ENCODE measurements around the gene PRR12. TPM values are rescaled to one million over a fixed set of nuclear protein-coding genes. Genes with fewer than 3 reads are reported as not detected.
"Not testable (repeated sequence)": the region's sequence is repeated elsewhere in the genome, so short reads cannot be mapped to it uniquely, and the experiment has no call there.

The PRR12 gene
- total RNA-seq, 2 experiments from 2014 or later, result 33.0 to 36.2 TPM

DNA sequence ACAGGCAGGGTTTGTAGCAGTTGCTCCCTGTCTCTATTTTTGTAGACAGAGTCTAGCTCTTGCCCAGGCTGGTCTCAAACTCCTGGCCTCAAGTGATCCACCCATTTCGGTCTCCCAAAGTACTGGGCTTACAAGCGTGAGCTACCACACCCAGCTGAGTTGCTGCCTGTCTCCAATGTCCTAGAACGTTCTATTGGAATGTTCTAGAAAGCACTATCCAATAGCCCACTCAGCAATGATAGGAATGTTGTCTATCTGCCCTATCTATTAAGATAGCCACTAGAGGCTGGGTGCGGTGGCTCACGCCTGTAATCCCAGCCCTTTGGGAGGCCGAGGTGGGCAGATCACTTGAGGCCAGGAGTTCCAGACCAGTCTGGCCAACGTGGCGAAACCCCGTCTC, 42.3 kb downstream of the PRR12 start:
- H3K27ac Mint-ChIP-seq; H3K27me3 Mint-ChIP-seq; CTCF ChIA-PET; DNase-seq; H3K4me3 Mint-ChIP-seq; H3K9me3 Mint-ChIP-seq; H3K36me3 Mint-ChIP-seq (ENCODE audit: low read depth): not testable (repeated sequence)
- H3K4me1 Mint-ChIP-seq, result peaks cover 10% of the 10 kb centered on the region
- POLR2A ChIA-PET, result interaction anchor here (1.0 kb wide), 1 partner anchor 15 kb away, joined by 4 read pairs; no protein-coding TSS in a partner anchor

GRCh38 chr19:49635530-49636232, 44.7 kb downstream of the PRR12 start:
- ChIA-PET POLR2A (interaction anchor here (0.6 to 1.3 kb wide), 2 partner anchors 12 to 17 kb away, joined by 3 read pairs; no protein-coding TSS in a partner anchor), CTCF (no interaction called here)
- peaks cover 26% of the 10 kb centered on the region for H3K4me1 Mint-ChIP-seq
- H3K36me3 Mint-ChIP-seq (ENCODE audit: low read depth), result no peaks in the 10 kb centered on the region
- no peak overlapping the region for H3K4me3 Mint-ChIP-seq
- DNase-seq, result no peak
- no peak overlapping the region for H3K27ac Mint-ChIP-seq
- peaks cover 6% of the 10 kb centered on the region for H3K27me3 Mint-ChIP-seq
- no peaks in the 10 kb centered on the region for H3K9me3 Mint-ChIP-seq

GRCh38 chr19:49636233-49636932, 45.4 kb downstream of the PRR12 start:
- ChIA-PET POLR2A (interaction anchor here (1.3 kb wide), 1 partner anchor 17 kb away, joined by 3 read pairs; no protein-coding TSS in a partner anchor), CTCF (no interaction called here)
- Mint-ChIP-seq H3K27ac (no peak overlapping the region), H3K4me1 (peaks cover 30% of the 10 kb centered on the region), H3K4me3 (no peak overlapping the region), H3K27me3 (peaks cover 6% of the 10 kb centered on the region), H3K9me3 (no peaks in the 10 kb centered on the region), H3K36me3 (ENCODE audit: low read depth) (no peaks in the 10 kb centered on the region)
- DNase-seq, result no peak

DNA sequence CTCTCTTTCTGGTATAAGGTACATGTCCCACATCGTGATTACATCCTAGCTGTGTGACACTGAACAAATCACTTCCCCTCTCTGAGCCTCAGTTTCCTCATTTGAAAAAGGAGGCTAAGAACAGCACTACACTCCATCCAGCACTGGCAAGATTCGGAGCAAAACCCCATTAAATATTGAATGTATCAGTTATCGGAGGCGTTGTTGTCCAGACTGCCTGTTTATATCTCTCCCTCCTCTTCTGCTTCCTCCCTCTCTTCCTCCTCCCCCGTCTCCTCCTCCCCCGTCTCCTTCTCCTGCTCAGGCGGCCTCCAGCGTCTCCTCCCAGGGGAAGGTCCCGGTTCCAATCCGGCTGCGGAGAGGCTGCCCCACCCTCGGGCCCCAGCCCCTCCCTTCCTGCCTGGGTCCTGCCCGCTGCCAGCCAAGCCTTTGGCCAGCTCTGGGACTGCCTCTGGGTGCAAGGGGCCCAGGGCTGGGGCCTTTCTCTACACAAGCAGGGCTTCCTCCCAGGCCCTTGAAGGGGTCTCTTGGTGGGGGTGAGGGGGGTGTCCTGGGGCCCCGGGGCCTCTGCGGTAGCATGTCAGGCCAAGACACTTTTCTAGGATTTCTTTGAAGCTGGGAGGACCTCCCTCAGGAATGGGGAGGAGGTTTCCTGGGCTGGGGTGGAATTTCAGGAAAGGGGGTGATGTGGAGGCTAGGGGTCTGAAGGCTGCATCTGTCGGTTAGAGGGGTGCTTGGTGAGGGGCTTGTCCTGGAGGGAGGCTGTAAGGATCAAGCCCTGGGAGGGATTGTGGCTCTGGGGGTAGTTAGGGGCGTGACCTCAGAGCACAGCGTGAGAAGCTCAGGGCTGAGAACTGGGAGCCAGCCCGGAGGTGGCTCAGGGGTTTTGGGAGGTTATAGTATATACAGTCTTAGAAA, 47.1 kb downstream of the PRR12 start:
- H3K4me1 Mint-ChIP-seq, result peaks cover 41% of the 10 kb centered on the region
- DNase-seq, result peak; percentile 30
- H3K36me3 Mint-ChIP-seq (ENCODE audit: low read depth), result peaks cover 5% of the 10 kb centered on the region
- CTCF ChIA-PET, result no interaction called here
- peak overlapping the region; percentile 98 for H3K4me3 Mint-ChIP-seq
- H3K9me3 Mint-ChIP-seq, result no peaks in the 10 kb centered on the region
- peaks cover 6% of the 10 kb centered on the region for H3K27me3 Mint-ChIP-seq
- POLR2A ChIA-PET, result interaction anchor here (0.7 kb wide), 1 partner anchor 822 kb away, joined by 3 read pairs; no protein-coding TSS in a partner anchor
- H3K27ac Mint-ChIP-seq, result peak overlapping the region; percentile 24

DNA sequence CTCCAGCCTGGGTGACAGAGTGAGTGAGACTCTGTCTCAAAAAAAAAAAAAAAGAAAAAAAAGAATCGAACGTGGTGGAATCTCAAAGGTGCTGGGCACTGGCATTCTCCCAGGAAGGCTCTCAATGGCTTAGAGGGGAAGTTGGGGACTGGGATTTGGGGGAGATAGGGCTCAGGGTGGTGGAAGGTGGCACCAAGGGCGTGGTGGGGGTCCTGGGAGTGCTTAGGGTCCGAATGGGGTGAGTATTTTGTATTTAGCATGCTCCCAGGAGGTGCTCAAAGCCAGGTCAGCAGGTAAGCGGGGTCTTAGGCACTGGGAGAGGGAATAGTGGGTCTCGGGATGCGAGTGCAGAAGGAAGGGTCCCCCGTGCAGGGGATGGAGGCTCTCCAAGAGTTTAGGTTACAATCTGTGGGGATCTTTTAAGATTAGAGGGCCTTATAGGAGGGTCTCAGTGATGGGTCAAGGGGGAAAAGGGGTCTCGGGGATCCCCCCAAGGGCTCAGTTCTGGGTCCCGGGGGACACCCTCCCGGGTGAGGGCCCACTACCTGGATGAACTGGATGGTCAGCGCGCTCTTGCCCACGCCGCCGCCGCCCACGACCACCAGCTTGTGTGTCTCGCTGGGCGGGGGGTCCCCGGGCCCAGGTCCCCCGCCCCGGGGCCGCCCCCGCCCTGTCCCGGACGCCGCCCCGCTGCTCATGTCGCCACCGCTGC, 48.6 kb downstream of the PRR12 start:
- peaks cover 6% of the 10 kb centered on the region for H3K27me3 Mint-ChIP-seq
- H3K36me3 Mint-ChIP-seq (ENCODE audit: low read depth), result peaks cover 11% of the 10 kb centered on the region
- no peaks in the 10 kb centered on the region for H3K9me3 Mint-ChIP-seq
- peaks cover 56% of the 10 kb centered on the region for H3K4me1 Mint-ChIP-seq
- POLR2A ChIA-PET, result interaction anchor here (0.7 to 6.1 kb wide), 13 partner anchors 27 to 304 kb away, joined by 3 to 91 read pairs (median 3); partner anchors contain the start of genes ALDH16A1, BCL2L12, CD37 and IRF3
- peak; percentile 29 for DNase-seq
- H3K27ac Mint-ChIP-seq, result no peak overlapping the region
- peak overlapping the region; percentile 98 for H3K4me3 Mint-ChIP-seq
- CTCF ChIA-PET, result interaction anchor here (1.0 to 5.2 kb wide), 13 partner anchors 25 to 525 kb away, joined by 3 to 90 read pairs (median 4); partner anchors contain the start of genes LIN7B and PRMT1

GRCh38 chr19:49640113-49640898, 49.3 kb downstream of the PRR12 start, which contains the start of gene RRAS:
RRAS (minus strand) TSS chr19:49640143; CDS start chr19:49640098, 45 bp downstream.
- Mint-ChIP-seq H3K4me1 (peaks cover 59% of the 10 kb centered on the region), H3K27me3 (peaks cover 6% of the 10 kb centered on the region), H3K9me3 (no peaks in the 10 kb centered on the region), H3K4me3 (peak within 1 kb of the TSS; percentile 98), H3K36me3 (ENCODE audit: low read depth) (peaks cover 14% of the 10 kb centered on the region), H3K27ac (peak within 1 kb of the TSS; percentile 94)
- DNase-seq, result peak; percentile 100
- POLR2A ChIA-PET, result interaction anchor here (0.7 to 6.1 kb wide), 16 partner anchors 9 to 305 kb away, joined by 3 to 91 read pairs (median 3); partner anchors contain the start of genes ALDH16A1, BCL2L12, CD37 and IRF3
- CTCF ChIA-PET, result interaction anchor here (0.7 to 5.2 kb wide), 15 partner anchors 24 to 647 kb away, joined by 3 to 90 read pairs (median 4); partner anchors contain the start of genes LIN7B, PRMT1 and RUVBL2

DNA sequence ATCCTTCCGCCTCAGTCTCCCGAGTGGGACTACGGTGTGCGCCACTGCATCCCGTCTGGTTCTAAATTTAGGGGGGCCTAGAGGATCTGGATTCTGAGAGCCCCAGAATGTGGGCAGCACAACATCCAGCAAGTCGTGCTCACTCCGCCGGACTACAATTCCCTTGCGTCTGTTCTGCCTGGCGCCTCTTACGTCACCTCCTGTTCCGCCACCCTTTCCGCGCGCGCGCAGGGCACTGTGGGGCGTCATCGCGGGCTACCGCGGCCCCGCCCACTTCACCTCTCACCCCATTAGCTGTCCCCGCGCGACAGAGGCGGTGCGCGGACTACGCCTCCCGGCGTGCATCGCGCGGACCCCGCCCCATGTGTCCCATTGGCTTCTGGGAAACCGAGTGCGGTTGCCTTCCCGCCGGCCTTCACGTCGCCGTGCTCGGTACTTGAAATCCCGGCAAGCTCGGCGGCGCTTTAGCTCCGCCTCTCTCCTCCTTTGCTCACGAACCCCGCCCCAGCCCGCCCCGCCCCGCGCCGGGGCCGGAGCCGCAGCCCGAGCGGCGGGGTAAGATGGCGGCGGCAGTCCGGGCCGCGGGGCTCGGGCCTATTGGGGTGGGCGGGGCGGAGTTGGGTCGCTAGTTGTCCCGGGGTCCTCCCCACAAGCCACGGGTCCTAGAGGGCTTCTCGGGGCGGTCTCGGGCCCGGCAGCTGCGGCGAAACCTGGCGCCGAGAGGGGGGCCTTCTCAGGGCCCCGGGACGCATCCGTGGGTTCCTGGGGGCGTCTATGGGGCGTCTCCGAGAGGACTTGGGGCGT, 50.9 kb downstream of the PRR12 start, which contains the start of gene SCAF1:
Gene SCAF1, plus strand, starts transcription at position 522 of the 804 bp plus-strand sequence. CDS start 2,818 bp downstream, outside the sequence.
- POLR2A ChIA-PET, result interaction anchor here (0.6 to 6.1 kb wide), 11 partner anchors 15 to 649 kb away, joined by 3 to 91 read pairs (median 6); partner anchors contain the start of genes BCL2L12, GYS1, IRF3 and NOSIP
- Mint-ChIP-seq H3K9me3 (no peaks in the 10 kb centered on the region), H3K27me3 (peaks cover 6% of the 10 kb centered on the region), H3K4me3 (peak within 1 kb of the TSS; percentile 98), H3K4me1 (peaks cover 58% of the 10 kb centered on the region), H3K27ac (peak within 1 kb of the TSS; percentile 94), H3K36me3 (ENCODE audit: low read depth) (peaks cover 28% of the 10 kb centered on the region)
- CTCF ChIA-PET, result interaction anchor here (0.9 to 5.2 kb wide), 6 partner anchors 33 to 101 kb away, joined by 3 to 90 read pairs (median 3); partner anchors contain the start of genes NOSIP and PRMT1
- DNase-seq, result peak; percentile 100

DNA sequence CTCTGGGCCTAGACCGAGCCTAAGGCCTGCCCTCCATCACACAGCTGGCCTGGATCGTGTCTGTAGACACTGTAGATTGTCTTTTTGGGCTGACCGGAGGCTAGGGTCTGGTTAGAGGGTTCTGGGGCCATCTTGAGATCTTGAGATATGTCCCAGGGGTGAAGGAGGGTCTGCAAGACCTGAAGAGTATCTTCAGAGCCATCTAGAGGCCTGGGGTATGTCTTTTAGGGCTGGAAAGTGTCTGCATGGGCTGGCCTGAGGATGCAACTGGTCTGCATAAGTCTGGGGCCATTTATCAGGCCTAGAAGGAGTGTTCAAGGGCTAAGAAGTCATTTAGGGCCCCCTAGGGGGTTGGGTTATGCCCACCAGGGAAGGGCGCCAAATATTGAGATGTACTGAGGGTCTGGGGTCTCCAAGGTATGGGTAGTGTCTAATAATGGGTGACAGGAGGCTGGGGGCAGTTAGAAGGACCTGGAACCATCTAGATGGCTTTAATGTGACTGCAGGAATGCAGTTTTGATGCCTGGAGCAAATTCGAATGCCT, 51.6 kb downstream of the PRR12 start:
- H3K4me3 Mint-ChIP-seq, result peak overlapping the region; percentile 98
- H3K9me3 Mint-ChIP-seq, result no peaks in the 10 kb centered on the region
- peak overlapping the region; percentile 94 for H3K27ac Mint-ChIP-seq
- peaks cover 57% of the 10 kb centered on the region for H3K4me1 Mint-ChIP-seq
- no peak for DNase-seq
- peaks cover 6% of the 10 kb centered on the region for H3K27me3 Mint-ChIP-seq
- H3K36me3 Mint-ChIP-seq (ENCODE audit: low read depth), result peaks cover 34% of the 10 kb centered on the region
- ChIA-PET CTCF (interaction anchor here (0.9 to 5.2 kb wide), 7 partner anchors 32 to 111 kb away, joined by 3 to 90 read pairs (median 3); partner anchors contain the start of genes NOSIP and PRMT1), POLR2A (interaction anchor here (0.6 to 6.1 kb wide), 14 partner anchors 14 to 649 kb away, joined by 3 to 91 read pairs (median 5); partner anchors contain the start of genes BCL2L12, GYS1, IRF3 and NOSIP)

DNA sequence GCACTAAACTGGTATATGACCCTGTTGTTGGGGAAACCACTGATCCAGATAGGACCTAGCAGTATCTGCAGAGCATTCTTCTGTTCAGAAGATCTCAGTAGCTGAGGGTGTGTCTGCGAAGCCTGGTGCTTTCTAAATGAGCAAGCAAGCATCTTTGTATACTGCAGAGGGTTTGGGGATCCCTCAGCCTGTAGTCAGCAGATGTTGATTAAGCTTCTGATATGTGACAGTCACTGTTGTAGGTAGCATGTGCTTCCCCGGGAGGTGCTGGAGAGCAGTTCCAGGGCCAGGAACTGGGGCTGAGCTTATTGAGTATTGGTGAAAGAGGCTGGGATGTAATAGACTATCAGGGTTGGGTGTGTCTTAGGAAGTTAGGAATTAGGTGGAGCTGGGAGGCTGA, 52.5 kb downstream of the PRR12 start:
- Mint-ChIP-seq H3K9me3 (no peaks in the 10 kb centered on the region), H3K4me1 (peaks cover 50% of the 10 kb centered on the region), H3K4me3 (peak overlapping the region; percentile 98), H3K36me3 (ENCODE audit: low read depth) (peaks cover 34% of the 10 kb centered on the region), H3K27me3 (peaks cover 2% of the 10 kb centered on the region), H3K27ac (peak overlapping the region; percentile 94)
- ChIA-PET POLR2A (interaction anchor here (0.9 to 6.1 kb wide), 13 partner anchors 12 to 650 kb away, joined by 3 to 91 read pairs (median 6); partner anchors contain the start of genes BCL2L12, IRF3, NOSIP and PRMT1), CTCF (interaction anchor here (0.9 to 5.2 kb wide), 5 partner anchors 20 to 112 kb away, joined by 3 to 90 read pairs (median 3); partner anchors contain the start of gene PRMT1)
- peak; percentile 44 for DNase-seq

DNA sequence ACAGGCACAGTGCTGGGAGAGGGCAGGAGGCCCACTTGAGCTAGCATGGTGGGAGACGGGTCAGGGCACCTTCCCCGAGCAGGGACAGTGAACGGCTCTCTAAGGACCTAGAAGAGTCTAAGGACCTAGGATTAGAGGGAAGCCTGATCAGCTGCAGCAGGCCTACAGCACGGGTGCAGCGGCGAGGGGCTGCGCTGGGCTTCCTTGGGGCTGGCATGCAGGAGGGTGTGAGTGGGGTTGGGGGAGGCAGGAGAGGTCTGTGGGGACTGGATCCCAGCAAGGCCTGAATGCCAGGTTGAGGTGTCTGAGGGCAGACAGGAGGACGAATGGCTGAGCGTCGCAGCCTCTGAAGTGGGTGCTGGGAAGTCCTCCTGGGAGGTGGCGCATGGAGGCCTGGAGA, 54.6 kb downstream of the PRR12 start:
- peaks cover 46% of the 10 kb centered on the region for H3K36me3 Mint-ChIP-seq (ENCODE audit: low read depth)
- H3K27ac Mint-ChIP-seq, result no peak overlapping the region

More for the DNA sequence above, 54.6 kb downstream of the PRR12 start:
- ChIA-PET POLR2A (interaction anchor here (1.3 to 3.0 kb wide), 2 partner anchors 15 to 31 kb away, joined by 3 to 11 read pairs; partner anchors contain the start of gene PRMT1), CTCF (interaction anchor here (0.8 kb wide), 1 partner anchor 20 kb away, joined by 3 read pairs; no protein-coding TSS in a partner anchor)
- Mint-ChIP-seq H3K4me3 (no peak overlapping the region), H3K9me3 (no peaks in the 10 kb centered on the region), H3K27me3 (no peaks in the 10 kb centered on the region), H3K4me1 (peaks cover 37% of the 10 kb centered on the region)
- no peak for DNase-seq

All from activated CD4-positive, alpha-beta memory T cell treated with anti-CD3 and anti-CD28 coated beads, Interleukin-2, amount 10 ng/mL, durations not matched to agents 7 days and 5 days (primary cell).